Fibroblast of lung (primary cell): ENCODE data around the gene AFAP1. TPM values are rescaled to one million over a fixed set of nuclear protein-coding genes. Genes with fewer than 3 reads are reported as not detected.
A peak's percentile ranks its signal among the peaks of the same experiment; 100 is the strongest.

ENCODE experiments used
- DNase-seq, 2 donors: peaks; one replicate each; pipeline versions ENCODE4 v3.0.0 to v3.0.0-alpha.2; 2010; ENCODE audit warnings: low read depth in 2 of 2
- H2AFZ ChIP-seq: 2 replicates; pipeline ENCODE4 v1.5.1; 2012; ENCODE audit warnings: low read length, control low read depth, inconsistent platforms
- H3K27ac ChIP-seq: 2 replicates; pipeline ENCODE4 v1.5.1; 2011; ENCODE audit warnings: low read length, control low read depth; ENCODE audit not compliant: insufficient read depth
- H3K27me3 ChIP-seq: 2 replicates; pipeline ENCODE4 v1.5.1; 2011; ENCODE audit warnings: mild to moderate bottlenecking, low read length; ENCODE audit not compliant: control insufficient read depth, insufficient read depth
- H3K36me3 ChIP-seq: 2 replicates; pipeline ENCODE4 v1.5.1; 2011; ENCODE audit warnings: low read length; ENCODE audit not compliant: control insufficient read depth, insufficient read depth
- H3K4me1 ChIP-seq: 2 replicates; pipeline ENCODE4 v1.5.1; 2011; ENCODE audit warnings: low read length; ENCODE audit not compliant: control insufficient read depth, insufficient read depth; ENCODE audit errors: extremely low read depth
- H3K4me2 ChIP-seq: 2 replicates; pipeline ENCODE4 v1.5.1; 2011; ENCODE audit warnings: low read length, control low read depth; ENCODE audit not compliant: insufficient read depth; ENCODE audit errors: extremely low read depth
- H3K4me3 ChIP-seq, 4 experiments: fragments of 200-600 bp in 1 of 4; sonication (generic) in 1 of 4; replicated peaks in 1 of 4; 2 replicates each; pipeline ENCODE4 v1.5.1; 2011 to 2016; ENCODE audit warnings: low read length in 4 of 4, low read depth in 3 of 4, mild to moderate bottlenecking in 3 of 4, control low read depth in 2 of 4, inconsistent platforms in 1 of 4, mixed read lengths in 1 of 4; ENCODE audit not compliant: insufficient read depth in 1 of 4; ENCODE audit errors: control extremely low read depth in 1 of 4
- H3K79me2 ChIP-seq: 2 replicates; pipeline ENCODE4 v1.5.1; 2012; ENCODE audit warnings: mild to moderate bottlenecking, low read length, inconsistent platforms; ENCODE audit not compliant: control insufficient read depth, insufficient read depth
- H3K9ac ChIP-seq: 2 replicates; pipeline ENCODE4 v1.5.1; 2011; ENCODE audit warnings: mild to moderate bottlenecking, low read length, control low read depth; ENCODE audit not compliant: insufficient read depth
- H3K9me3 ChIP-seq: 2 replicates; pipeline ENCODE4 v1.5.1; 2012; ENCODE audit warnings: low read depth, low read length; ENCODE audit not compliant: control insufficient read depth, insufficient read depth
- H4K20me1 ChIP-seq: 2 replicates; pipeline ENCODE4 v1.5.1; 2011; ENCODE audit warnings: low read length; ENCODE audit not compliant: control insufficient read depth, insufficient read depth; ENCODE audit errors: extremely low read depth
- CTCF ChIP-seq, 2 donors: IDR thresholded peaks in 1 of 2; conservative IDR thresholded peaks in 1 of 2; 1 replicate in 1 of 2; 2 replicates in 1 of 2; pipeline ENCODE4 v1.5.1; 2011 to 2012; ENCODE audit warnings: low read length in 2 of 2, control low read depth in 1 of 2, inconsistent platforms in 1 of 2, low read depth in 1 of 2, mild to moderate bottlenecking in 1 of 2
- EZH2 ChIP-seq: IDR thresholded peaks from 2 replicates; pipeline ENCODE4 v1.5.1; 2012; ENCODE audit warnings: low read length, control low read depth, mild to moderate bottlenecking; ENCODE audit errors: missing control alignments
- polyA plus RNA-seq, 2 donors: library from polyadenylated mRNA; depleted of rRNA in 1 of 2; stranded (reverse) in 1 of 2; unstranded in 1 of 2; fragments of >200 nt; gene quantifications; 2 replicates each; pipeline ENCODE4 v1.2.1, GENCODE V29; 2011 to 2012; ENCODE audit warnings: missing spikeins in 1 of 2
- total RNA-seq: library from RNA; depleted of rRNA; stranded (reverse); fragments of >200 nt; gene quantifications from 2 replicates; pipeline ENCODE4 v1.2.1, GENCODE V29; 2014

The AFAP1 gene
- total and polyA plus RNA-seq, 2 donors (not counting 1 experiment from before 2014, with no cell fraction given): 21.8 to 30.1 TPM

GRCh38 chr4:7859326-7859725 is 80.3 kb downstream of the AFAP1 start:
- no peak overlapping the region for H3K4me3 ChIP-seq
- H3K79me2 ChIP-seq: peaks cover 35% of the 10 kb centered on the region
- TF ChIP-seq EZH2 (no peak), CTCF (conservative IDR thresholded peaks at IDR 0.05 in 1 of 2, IDR thresholded peaks at IDR 0.05 in 1 of 2; ENCODE audit: low read depth in 1 of 2, low read length in 2 of 2) (no peak)
- no peak overlapping the region for H3K9ac ChIP-seq
- no peaks in the 10 kb centered on the region for H3K9me3 ChIP-seq
- peaks cover 8% of the 10 kb centered on the region for H3K36me3 ChIP-seq
- no peak overlapping the region for H3K27ac ChIP-seq
- H4K20me1 ChIP-seq: no peaks in the 10 kb centered on the region
- no peak for DNase-seq
- H2AFZ ChIP-seq: no peak overlapping the region
- peaks cover 19% of the 10 kb centered on the region for H3K4me1 ChIP-seq
- no peaks in the 10 kb centered on the region for H3K27me3 ChIP-seq
- no peak overlapping the region for H3K4me2 ChIP-seq

GRCh38 chr4:7858498-7858897 is 81.2 kb downstream of the AFAP1 start:
- H3K27me3 ChIP-seq: no peaks in the 10 kb centered on the region
- H3K4me3 ChIP-seq: no peak overlapping the region
- no peaks in the 10 kb centered on the region for H4K20me1 ChIP-seq
- DNase-seq: no peak
- H3K36me3 ChIP-seq: peaks cover 12% of the 10 kb centered on the region
- no peak overlapping the region for H2AFZ ChIP-seq
- TF ChIP-seq EZH2 (no peak), CTCF (conservative IDR thresholded peaks at IDR 0.05 in 1 of 2, IDR thresholded peaks at IDR 0.05 in 1 of 2; ENCODE audit: low read depth in 1 of 2, low read length in 2 of 2) (no peak)
- peaks cover 19% of the 10 kb centered on the region for H3K4me1 ChIP-seq
- no peaks in the 10 kb centered on the region for H3K9me3 ChIP-seq
- H3K79me2 ChIP-seq: peaks cover 31% of the 10 kb centered on the region
- peak overlapping the region; percentile 60 for H3K27ac ChIP-seq
- no peak overlapping the region for H3K9ac ChIP-seq
- peak overlapping the region; percentile 70 for H3K4me2 ChIP-seq

DNA sequence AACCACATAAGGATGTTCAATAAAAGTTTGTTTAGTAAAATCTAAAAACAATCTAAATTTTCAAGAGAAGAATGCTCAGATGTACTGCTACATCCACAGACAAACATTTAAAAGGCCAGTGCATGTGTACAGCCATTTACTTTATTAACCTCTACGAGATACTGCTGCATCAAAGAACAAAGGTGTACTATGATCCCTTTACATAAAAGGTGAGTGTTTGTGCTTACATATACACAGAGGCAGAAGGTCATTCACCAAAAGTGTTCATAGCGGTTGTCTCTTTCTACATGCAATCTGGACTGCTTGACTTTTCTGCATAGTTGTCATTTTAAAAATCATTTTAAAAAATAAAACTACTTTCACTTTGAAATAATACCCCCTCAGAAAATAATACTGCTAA is 81.7 kb downstream of the AFAP1 start:
- Histone ChIP-seq H3K4me1 (peaks cover 19% of the 10 kb centered on the region), H3K27ac (peak overlapping the region; percentile 82), H3K27me3 (no peaks in the 10 kb centered on the region), H3K79me2 (peaks cover 31% of the 10 kb centered on the region), H4K20me1 (no peaks in the 10 kb centered on the region), H3K4me2 (peak overlapping the region; percentile 70), H3K9me3 (no peaks in the 10 kb centered on the region), H3K4me3 (no peak overlapping the region), H2AFZ (no peak overlapping the region), H3K36me3 (peaks cover 14% of the 10 kb centered on the region), H3K9ac (no peak overlapping the region)
- TF ChIP-seq CTCF (conservative IDR thresholded peaks at IDR 0.05 in 1 of 2, IDR thresholded peaks at IDR 0.05 in 1 of 2; ENCODE audit: low read depth in 1 of 2, low read length in 2 of 2) (no peak), EZH2 (no peak)
- DNase-seq: no peak
